ENCODE results near the gene SORBS1.

The SORBS1 gene

GRCh38 chr10:95416973-95417372, 144.2 kb downstream of the SORBS1 start:
- H3K4me3 ChIP-seq (replicated peaks in 1 of 2; ENCODE audit: low read depth in 2 of 2, low read length in 2 of 2): no peak overlapping the region
- TF ChIP-seq, protein P1, sequence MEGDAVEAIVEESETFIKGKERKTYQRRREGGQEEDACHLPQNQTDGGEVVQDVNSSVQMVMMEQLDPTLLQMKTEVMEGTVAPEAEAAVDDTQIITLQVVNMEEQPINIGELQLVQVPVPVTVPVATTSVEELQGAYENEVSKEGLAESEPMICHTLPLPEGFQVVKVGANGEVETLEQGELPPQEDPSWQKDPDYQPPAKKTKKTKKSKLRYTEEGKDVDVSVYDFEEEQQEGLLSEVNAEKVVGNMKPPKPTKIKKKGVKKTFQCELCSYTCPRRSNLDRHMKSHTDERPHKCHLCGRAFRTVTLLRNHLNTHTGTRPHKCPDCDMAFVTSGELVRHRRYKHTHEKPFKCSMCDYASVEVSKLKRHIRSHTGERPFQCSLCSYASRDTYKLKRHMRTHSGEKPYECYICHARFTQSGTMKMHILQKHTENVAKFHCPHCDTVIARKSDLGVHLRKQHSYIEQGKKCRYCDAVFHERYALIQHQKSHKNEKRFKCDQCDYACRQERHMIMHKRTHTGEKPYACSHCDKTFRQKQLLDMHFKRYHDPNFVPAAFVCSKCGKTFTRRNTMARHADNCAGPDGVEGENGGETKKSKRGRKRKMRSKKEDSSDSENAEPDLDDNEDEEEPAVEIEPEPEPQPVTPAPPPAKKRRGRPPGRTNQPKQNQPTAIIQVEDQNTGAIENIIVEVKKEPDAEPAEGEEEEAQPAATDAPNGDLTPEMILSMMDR (IDR thresholded peaks at IDR 0.05; ENCODE audit: low read depth, low read length): no peak
- DNase-seq (ENCODE audit: low read depth in 2 of 2): no peak

DNA sequence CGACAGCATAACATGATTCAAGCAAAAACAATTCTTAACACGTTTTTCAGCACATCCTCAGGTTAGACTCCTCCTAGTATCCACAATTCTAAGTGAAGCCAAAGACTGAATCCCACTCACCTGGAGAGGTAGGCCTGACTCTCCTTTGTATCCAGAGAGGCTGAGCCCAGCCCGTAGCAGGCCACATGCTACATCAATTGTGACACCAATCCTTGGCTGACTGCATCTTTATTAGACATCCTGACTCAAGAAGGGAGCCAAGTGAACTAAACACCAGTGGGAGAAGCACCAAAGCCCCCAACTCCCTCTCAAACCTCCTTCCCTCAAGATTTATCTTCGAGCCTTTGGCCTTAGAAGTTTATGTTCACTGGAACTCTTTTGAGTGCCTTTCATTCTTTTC, 144.9 kb downstream of the SORBS1 start:
- no peak for DNase-seq (ENCODE audit: low read depth in 2 of 2)
- TF ChIP-seq, protein P1 (IDR thresholded peaks at IDR 0.05; ENCODE audit: low read depth, low read length): no peak
- H3K4me3 ChIP-seq (replicated peaks in 1 of 2; ENCODE audit: low read depth in 2 of 2, low read length in 2 of 2): no peak overlapping the region

DNA sequence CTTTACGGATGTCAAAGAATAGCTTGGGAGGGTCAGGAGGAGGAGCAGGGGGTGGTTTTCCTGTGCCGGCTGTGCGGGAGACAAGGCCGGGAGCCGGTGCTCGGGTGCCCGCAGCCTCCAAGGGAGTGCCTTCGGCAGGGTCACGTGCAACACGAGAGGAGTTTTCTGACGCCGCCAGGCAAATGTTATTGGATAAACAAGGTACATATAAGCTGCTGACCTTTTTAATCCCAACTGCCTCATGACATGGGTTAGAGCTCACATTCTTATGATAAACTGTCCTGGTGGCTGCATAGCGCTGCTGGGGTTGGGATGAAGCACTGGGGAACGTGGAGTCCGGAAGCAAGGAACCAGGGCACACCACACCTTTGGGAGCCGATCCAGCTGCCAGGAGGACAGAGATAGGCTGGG, 145.5 kb downstream of the SORBS1 start:
- DNase-seq (ENCODE audit: low read depth in 2 of 2): no peak
- no peak overlapping the region for H3K4me3 ChIP-seq (replicated peaks in 1 of 2; ENCODE audit: low read depth in 2 of 2, low read length in 2 of 2)
- TF ChIP-seq, protein P1 (IDR thresholded peaks at IDR 0.05; ENCODE audit: low read depth, low read length): no peak

GRCh38 chr10:95414844-95415485, 146.2 kb downstream of the SORBS1 start:
- DNase-seq (ENCODE audit: low read depth in 2 of 2): no peak
- H3K4me3 ChIP-seq (replicated peaks in 1 of 2; ENCODE audit: low read depth in 2 of 2, low read length in 2 of 2): no peak overlapping the region
- TF ChIP-seq, protein P1 (IDR thresholded peaks at IDR 0.05; ENCODE audit: low read depth, low read length): no peak

DNA sequence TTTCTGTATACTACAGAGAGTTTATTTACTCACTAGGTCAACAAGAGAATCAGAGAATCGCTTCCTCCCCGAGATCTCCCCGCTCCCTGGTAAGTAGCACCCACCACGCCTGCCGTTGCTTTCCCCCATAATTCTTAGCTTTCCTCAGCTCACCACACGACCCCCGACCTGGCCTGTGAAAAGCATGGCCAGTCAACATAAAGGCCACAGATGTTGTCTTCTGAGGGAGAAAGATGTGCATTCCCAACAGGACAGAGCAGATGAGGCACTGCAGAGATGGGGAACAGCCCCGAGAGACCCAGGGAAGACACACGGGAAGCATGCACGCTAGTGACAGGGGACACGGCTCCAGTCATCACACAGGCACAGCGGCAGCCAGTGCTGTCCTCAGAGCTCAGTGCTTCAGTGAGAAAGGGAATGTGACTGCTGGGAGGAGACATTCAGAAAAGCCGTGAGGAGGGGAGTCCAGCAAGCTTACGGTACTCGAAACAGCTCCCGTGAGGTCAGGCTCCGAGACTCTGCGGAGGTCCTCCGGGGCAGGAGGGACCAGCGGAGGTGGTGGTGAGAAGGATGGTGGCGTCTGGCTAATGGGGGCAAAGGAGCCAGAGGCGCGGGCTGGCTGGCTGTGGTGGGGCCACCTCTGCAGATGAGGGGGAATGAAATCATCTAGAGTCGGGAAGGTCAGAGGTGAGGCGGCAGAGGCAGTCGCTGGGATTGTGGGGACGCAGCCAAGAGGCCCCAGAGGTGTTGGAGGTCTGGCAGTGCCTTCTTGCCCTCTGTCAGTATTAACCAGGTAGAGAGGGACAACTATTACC, 146.9 kb downstream of the SORBS1 start:
- TF ChIP-seq, protein P1 (IDR thresholded peaks at IDR 0.05; ENCODE audit: low read depth, low read length): no peak
- no peak overlapping the region for H3K4me3 ChIP-seq (replicated peaks in 1 of 2; ENCODE audit: low read depth in 2 of 2, low read length in 2 of 2)
- DNase-seq (ENCODE audit: low read depth in 2 of 2): no peak

DNA sequence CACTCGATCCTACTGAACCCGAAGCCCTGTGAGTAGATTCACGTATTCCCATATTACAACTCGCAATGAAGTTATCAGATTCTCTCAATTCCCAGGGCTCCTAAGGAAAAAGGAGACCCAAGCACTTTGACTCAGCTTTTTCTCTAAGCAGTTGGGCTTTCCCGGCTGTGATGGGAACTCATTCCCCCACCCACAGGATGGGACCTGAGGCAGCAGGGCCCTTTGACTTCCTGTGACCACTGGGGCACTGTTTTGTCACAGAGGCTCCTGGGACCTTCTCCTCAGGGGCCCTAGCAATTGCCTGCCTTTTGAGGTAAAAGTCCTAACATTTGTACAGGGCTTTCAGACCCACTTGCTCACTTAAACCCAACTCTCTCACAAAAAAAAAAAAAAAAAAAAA, 147.6 kb downstream of the SORBS1 start:
- TF ChIP-seq, protein P1 (IDR thresholded peaks at IDR 0.05; ENCODE audit: low read depth, low read length): no peak
- no peak overlapping the region for H3K4me3 ChIP-seq (replicated peaks in 1 of 2; ENCODE audit: low read depth in 2 of 2, low read length in 2 of 2)
- no peak for DNase-seq (ENCODE audit: low read depth in 2 of 2)

Data from cardiac fibroblast (primary cell).